HG03103 (cell line): ENCODE measurements around the gene MEF2C.

ENCODE experiments used
- ATAC-seq: cut with Tn5 transposase; IDR thresholded peaks from one replicate; pipeline ENCODE4 v1.9.1; 2021; ENCODE audit warnings: low read depth; ENCODE audit not compliant: unreplicated experiment

The MEF2C gene

DNA sequence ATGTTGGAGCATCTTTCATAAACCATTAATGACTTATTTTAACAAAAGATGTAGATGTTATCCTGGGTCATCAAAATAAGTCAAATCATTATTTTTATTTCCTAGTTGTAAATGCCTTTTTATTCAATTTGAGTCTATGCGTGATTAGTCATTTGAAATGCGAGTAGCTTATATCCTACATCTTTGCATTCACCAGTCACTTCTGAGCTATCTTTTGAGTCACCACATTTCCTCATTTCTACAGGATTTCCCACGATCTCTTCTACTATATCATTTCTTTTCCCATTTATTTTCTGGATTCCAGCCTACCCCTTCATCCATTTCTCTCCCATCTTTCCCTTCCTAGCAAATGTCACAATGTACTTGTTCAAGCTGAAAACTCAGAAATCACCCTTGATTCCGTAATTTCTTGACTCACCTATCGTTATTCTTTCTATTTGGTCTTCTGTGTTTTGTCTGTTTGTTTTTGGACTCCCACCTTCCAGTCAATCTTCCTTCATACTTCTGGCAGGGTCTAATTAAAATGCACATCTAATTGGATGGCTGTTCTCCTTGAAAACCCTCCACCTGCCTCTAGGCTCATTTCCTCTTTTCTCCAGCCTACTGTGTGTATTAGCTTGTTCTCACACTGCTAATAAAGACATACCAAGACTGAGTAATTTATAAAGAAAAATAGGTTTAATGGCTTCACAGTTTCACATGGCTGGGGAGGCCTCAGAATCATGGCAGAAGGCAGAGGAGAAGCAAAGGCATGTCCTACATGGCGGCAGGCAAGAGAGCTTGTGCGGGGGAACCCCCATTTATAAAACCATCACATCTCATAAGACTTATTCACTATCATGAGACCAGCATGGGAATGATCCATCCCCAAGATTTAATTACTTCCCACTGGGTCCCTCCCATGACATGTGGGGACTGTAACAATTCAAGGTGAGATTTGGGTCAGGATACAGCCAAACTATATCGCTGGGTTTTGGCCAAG is 112.4 kb downstream of the MEF2C start:
- no peak for ATAC-seq

DNA sequence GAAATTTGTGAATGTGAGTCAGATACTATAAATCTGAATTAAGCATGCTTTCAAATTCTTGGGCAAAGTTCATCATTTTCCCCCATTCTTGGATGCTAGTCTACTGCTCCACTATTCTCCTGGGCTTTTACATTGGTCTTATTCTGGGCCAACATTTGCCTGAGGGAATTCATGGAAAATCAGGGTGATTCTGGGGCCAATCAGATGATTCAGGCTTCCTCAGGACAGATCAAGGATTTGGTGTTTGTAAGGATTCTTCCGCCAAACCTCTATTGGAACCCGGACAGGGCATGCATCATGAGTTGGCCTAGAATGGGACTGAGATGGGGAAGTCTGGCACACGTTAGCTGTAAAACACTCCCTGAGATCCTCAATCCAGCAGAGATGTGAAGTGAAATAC is 113.8 kb downstream of the MEF2C start:
- no peak for ATAC-seq

- ATAC-seq = no peak
These were observed 114.6 kb downstream of the MEF2C start for GRCh38 chr5:88768411-88768810.

DNA sequence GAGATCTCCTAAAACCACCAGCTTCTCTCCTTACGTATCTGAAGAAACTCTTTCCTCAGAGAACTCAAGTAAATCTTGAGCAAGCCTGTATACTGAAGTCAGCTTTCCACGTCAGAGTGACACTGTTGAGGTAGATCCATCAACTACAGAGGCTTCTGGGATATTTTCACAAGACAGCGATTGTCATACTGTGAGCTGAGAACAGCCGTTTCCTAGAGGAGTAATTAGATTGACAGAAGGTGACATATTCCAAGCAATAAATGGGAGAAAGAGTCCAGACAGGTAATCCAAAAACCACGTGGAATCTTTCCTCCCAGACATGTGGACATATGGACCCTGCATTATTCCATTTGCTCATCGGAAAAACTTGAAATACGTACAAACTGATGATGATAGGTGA is 117.2 kb downstream of the MEF2C start:
- ATAC-seq = no peak

DNA sequence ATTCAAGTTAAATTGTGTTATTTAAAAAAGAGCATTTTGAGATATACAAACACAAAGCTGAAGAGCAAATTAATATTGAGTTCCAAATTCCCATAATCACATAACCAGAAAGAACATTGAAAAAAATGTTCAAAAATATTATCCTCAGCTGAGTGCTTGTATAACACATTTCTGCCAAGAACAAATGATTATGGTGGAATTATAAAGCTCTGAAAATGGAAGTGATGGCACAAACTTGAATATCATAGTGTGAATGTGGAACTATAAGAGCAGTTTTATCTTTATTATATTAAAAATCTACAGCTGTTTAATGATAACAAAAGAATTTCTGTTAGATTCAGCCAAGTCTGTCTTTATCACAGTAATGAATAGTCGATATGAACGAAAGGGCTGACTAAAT is 117.8 kb downstream of the MEF2C start:
- ATAC-seq = no peak

- no peak for ATAC-seq
These were observed 121.0 kb downstream of the MEF2C start for GRCh38 chr5:88761939-88762338.

- peak; percentile 41 for ATAC-seq
These were observed 121.6 kb downstream of the MEF2C start for GRCh38 chr5:88761269-88761850.

- no peak for ATAC-seq
These were observed 122.5 kb downstream of the MEF2C start for GRCh38 chr5:88760527-88760926.

- ATAC-seq = no peak
These were observed 124.4 kb downstream of the MEF2C start for GRCh38 chr5:88758591-88758990.

DNA sequence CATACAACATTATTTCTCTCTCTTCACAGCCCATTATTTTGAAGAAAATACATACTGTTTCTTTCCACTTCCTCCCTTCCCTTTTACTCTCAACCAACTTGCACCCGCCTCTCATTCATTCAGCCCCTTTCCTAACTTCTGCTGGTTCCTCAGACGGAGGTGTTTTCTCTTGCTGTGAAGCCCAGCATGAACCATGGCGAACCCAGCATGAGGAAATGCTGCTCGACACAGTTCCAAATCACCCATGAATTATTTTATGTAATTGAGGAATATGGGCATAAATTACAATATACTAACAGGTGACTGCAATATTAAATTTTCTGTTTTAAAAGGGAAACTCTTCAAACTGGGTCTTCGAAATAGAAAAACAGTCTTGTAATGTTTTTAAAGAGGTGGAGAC is 124.8 kb downstream of the MEF2C start:
- no peak for ATAC-seq

GRCh38 chr5:88756953-88757352 is 126.0 kb downstream of the MEF2C start:
- no peak for ATAC-seq

DNA sequence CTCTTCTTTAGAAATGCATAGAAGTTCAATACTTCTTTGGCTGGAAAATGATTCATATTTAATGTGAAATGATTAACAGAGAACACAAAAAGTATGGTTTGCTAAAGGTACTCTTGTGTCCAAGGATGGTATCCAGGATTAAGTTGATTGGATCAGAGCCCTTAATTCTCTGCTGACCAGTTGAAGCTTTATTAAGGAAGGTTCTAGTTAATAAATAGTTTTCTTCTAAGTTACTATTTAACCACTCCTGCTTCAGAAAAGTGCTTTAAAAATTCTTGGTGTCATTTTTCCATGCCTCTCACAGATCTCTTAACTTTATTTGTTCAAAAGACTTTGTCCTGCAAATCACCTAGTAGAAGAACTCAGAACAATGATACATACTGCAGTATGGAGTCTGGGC is 134.3 kb downstream of the MEF2C start:
- no peak for ATAC-seq

DNA sequence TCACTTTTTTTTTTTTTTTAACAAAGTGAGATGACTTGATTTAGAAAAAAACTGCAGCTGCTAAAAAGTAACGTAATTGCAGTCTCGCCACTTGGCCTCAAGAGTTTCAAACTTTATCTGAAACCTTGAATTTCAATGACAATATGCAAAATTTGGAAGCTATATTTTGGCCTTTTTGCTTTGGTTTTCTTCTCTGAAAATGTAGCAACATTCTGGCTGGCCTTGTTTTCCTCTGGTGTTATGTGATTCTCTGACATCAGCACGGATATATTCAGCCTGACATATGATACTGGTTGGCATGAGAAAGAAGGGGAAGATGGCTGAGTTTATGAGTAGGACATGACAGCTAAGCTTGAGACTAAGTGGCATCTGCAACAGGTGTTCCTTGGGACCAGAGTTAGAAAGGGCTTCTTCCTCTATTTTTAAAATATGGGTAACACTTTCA is 136.5 kb downstream of the MEF2C start:
- ATAC-seq = peak; percentile 67

- ATAC-seq = no peak
These were observed 137.8 kb downstream of the MEF2C start for GRCh38 chr5:88745093-88745696.

- ATAC-seq = no peak
These were observed 139.7 kb downstream of the MEF2C start for GRCh38 chr5:88743231-88743834.

DNA sequence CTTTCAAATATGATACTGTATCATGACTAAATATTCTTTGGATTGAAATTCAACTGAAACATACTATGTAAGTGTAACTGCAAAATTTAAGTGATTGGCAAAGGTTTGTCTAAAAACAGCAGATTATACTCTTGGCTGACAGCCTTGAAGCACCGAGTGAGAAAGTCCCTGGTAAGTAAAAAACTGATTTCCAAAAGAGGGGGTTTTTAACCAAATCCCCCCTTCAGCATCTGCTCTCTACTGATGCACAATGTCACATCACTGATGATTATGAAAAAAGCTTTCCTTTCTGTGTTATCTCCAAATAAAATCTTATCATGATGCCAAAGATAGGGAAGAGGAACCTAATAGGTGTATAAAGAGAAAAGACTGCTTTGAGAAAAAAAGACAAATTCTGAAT is 141.0 kb downstream of the MEF2C start:
- no peak for ATAC-seq

DNA sequence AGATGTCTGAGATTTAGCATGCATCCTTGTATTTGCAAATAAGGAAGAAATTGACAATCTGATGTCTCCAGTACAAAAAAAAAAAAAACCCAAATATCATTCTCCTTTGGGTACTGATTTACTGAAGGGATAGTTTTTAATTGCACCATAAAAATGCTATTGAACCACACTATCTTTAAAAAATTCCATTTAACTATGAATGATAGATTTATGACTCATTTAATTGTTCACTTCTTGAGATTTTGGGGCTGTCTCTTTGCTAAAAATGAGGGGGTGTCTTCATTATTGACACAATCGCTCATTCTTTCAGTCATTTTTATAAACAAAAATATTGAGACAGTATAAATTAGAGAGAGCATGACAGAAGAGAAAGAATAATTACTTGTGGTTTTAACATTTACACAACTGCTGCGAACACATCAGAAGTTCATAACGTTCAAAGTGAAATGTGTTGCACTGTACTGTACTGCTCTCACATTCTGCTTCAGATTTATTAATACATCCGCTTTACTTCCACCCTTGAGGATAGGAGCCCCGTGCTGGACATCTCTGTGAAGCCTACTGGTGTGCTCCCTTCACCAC is 142.3 kb downstream of the MEF2C start:
- ATAC-seq = no peak

- peak; percentile 42 for ATAC-seq
These were observed 146.5 kb downstream of the MEF2C start for GRCh38 chr5:88736494-88736893.

- no peak for ATAC-seq
These were observed 148.0 kb downstream of the MEF2C start for GRCh38 chr5:88734983-88735382.

GRCh38 chr5:88734191-88734640 is 148.8 kb downstream of the MEF2C start:
- peak; percentile 45 for ATAC-seq

DNA sequence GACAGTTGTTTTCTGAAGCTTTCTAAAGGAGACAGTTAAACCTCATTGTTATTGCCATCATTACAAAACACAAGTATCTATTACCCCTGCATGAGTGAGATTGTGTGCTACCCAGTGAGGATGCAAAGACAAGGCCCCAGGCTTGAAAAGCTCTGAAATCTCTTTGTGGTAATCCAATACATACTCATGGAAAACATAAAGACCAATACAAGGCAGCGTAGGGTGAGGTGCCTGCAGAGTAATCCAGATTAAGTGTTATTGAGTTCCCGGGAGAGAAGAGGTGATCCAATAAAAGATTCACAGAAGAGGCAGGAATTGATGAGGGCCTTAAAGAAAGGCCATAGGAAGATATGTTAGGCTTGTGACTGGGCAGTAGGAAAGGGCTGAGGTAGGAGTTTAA is 150.1 kb downstream of the MEF2C start:
- no peak for ATAC-seq
